ENCODE measurements around the gene NOSTRIN. TPM values are rescaled to one million over a fixed set of nuclear protein-coding genes. Genes with fewer than 3 reads are reported as not detected.

The NOSTRIN gene
- total and polyA plus RNA-seq, 4 donors, result 4.1 to 16.7 (median 8.5) TPM

DNA sequence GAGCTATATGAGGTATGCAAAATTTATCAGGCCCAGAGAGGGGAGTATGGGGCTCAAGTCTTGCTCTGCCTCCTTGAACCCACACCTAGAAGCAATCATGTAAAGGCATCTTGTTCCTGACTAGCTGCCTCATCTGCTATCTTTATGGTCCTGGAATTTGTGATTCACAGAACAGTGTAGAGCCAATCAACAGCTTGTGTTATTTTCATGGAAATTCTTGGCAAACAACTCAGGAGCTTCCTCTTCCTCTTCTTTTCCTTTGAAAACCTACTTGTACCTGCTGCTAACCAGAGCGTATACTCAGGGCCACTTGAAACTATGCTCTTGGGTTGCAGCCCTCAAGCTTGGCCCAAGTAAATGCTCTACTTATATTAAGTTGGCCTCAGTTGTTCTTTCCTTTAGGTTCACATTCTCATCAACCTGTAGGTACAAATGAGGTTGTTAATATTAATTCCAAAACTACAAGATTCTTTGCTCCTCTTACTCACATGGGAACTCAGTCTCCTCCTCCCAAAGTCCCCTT lies 3.5 kb upstream of the NOSTRIN start:
- DNase-seq (ENCODE audit: low spot score), result no peak
- Histone ChIP-seq H3K9me3 (ENCODE audit: control insufficient read depth in 4 of 4, low read length in 3 of 4) (no peaks in the 10 kb centered on the region), H3K27me3 (ENCODE audit: control insufficient read depth in 4 of 4, insufficient read depth in 4 of 4, low read length in 3 of 4) (no peaks in the 10 kb centered on the region), H3K27ac (ENCODE audit: low read depth in 1 of 2, low read length in 2 of 2) (no peak overlapping the region), H3K4me1 (ENCODE audit: control insufficient read depth in 4 of 4, insufficient read depth in 4 of 4, low read length in 3 of 4) (no peaks in the 10 kb centered on the region), H3K4me3 (ENCODE audit: low read depth in 1 of 3, low read length in 3 of 3) (no peak overlapping the region), H3K36me3 (ENCODE audit: control insufficient read depth in 4 of 4, insufficient read depth in 3 of 4, low read depth in 1 of 4, low read length in 3 of 4) (no peaks in the 10 kb centered on the region), H3K9ac (ENCODE audit: low read depth in 1 of 2, low read length in 2 of 2) (no peak overlapping the region)
- 79% methylated on average over 1 of the region's 1 CpG for WGBS
- no peak for TF ChIP-seq FOXA2 (IDR thresholded peaks at IDR 0.05)
- TF ChIP-seq MAX (IDR thresholded peaks at IDR 0.05), result no peak
- TF ChIP-seq TAF1 (conservative IDR thresholded peaks at IDR 0.05), result no peak
- no peak for TF ChIP-seq GABPA (IDR thresholded peaks at IDR 0.05 in 1 of 2, conservative IDR thresholded peaks at IDR 0.05 in 1 of 2)
- no peak for TF ChIP-seq EGR1 (IDR thresholded peaks at IDR 0.05; ENCODE audit: low read depth in 2 of 2)
- no peak for TF ChIP-seq HNF4G (IDR thresholded peaks at IDR 0.05)
- no peak for TF ChIP-seq ZBTB33 (IDR thresholded peaks at IDR 0.05)

DNA sequence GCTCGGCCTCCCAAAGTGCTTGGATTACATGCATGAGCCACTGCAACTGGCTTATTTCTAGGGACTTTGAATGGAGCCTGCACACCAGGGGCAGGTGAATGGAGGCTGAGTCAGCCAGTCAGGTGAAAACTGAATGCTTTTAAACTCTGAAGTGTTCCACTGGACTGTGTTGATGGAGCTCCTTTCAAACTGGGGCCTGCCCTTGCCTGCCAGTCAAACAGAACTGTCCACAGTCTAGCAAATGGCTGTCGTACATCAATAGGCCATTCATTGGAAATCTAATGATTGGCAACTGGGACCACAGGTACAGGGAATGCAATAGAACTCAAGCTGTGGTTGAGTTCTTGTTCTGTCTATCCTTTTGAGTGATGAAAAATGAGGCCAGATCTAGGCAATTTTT lies 966 bp upstream of the NOSTRIN start:
- no peak for DNase-seq (ENCODE audit: low spot score)
- TF ChIP-seq GABPA (IDR thresholded peaks at IDR 0.05 in 1 of 2, conservative IDR thresholded peaks at IDR 0.05 in 1 of 2) (no peak), MAX (IDR thresholded peaks at IDR 0.05) (no peak), RXRA (IDR thresholded peaks at IDR 0.05) (no peak), RAD21 (IDR thresholded peaks at IDR 0.05) (no peak), NR2F2 (IDR thresholded peaks at IDR 0.05) (no peak), HNF4G (IDR thresholded peaks at IDR 0.05) (no peak), HNF4A (conservative IDR thresholded peaks at IDR 0.05) (no peak), EGR1 (IDR thresholded peaks at IDR 0.05; ENCODE audit: low read depth in 2 of 2) (no peak), ATF3 (IDR thresholded peaks at IDR 0.05) (no peak), FOXA2 (IDR thresholded peaks at IDR 0.05) (no peak)
- TF ChIP-seq, protein P1, sequence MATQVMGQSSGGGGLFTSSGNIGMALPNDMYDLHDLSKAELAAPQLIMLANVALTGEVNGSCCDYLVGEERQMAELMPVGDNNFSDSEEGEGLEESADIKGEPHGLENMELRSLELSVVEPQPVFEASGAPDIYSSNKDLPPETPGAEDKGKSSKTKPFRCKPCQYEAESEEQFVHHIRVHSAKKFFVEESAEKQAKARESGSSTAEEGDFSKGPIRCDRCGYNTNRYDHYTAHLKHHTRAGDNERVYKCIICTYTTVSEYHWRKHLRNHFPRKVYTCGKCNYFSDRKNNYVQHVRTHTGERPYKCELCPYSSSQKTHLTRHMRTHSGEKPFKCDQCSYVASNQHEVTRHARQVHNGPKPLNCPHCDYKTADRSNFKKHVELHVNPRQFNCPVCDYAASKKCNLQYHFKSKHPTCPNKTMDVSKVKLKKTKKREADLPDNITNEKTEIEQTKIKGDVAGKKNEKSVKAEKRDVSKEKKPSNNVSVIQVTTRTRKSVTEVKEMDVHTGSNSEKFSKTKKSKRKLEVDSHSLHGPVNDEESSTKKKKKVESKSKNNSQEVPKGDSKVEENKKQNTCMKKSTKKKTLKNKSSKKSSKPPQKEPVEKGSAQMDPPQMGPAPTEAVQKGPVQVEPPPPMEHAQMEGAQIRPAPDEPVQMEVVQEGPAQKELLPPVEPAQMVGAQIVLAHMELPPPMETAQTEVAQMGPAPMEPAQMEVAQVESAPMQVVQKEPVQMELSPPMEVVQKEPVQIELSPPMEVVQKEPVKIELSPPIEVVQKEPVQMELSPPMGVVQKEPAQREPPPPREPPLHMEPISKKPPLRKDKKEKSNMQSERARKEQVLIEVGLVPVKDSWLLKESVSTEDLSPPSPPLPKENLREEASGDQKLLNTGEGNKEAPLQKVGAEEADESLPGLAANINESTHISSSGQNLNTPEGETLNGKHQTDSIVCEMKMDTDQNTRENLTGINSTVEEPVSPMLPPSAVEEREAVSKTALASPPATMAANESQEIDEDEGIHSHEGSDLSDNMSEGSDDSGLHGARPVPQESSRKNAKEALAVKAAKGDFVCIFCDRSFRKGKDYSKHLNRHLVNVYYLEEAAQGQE (IDR thresholded peaks at IDR 0.05), result no peak
- Histone ChIP-seq H3K9ac (ENCODE audit: low read depth in 1 of 2, low read length in 2 of 2) (no peak overlapping the region), H3K4me3 (ENCODE audit: low read depth in 1 of 3, low read length in 3 of 3) (no peak overlapping the region), H3K9me3 (ENCODE audit: control insufficient read depth in 4 of 4, low read length in 3 of 4) (no peaks in the 10 kb centered on the region), H3K36me3 (ENCODE audit: control insufficient read depth in 4 of 4, insufficient read depth in 3 of 4, low read depth in 1 of 4, low read length in 3 of 4) (no peaks in the 10 kb centered on the region), H3K27me3 (ENCODE audit: control insufficient read depth in 4 of 4, insufficient read depth in 4 of 4, low read length in 3 of 4) (no peaks in the 10 kb centered on the region), H3K4me1 (ENCODE audit: control insufficient read depth in 4 of 4, insufficient read depth in 4 of 4, low read length in 3 of 4) (no peaks in the 10 kb centered on the region), H3K27ac (ENCODE audit: low read depth in 1 of 2, low read length in 2 of 2) (peak overlapping the region in 1 of 2 donors; percentile 13)
- WGBS, result 49% methylated on average over 2 of the region's 2 CpGs

All from liver (tissue), 9 donors.